ENCODE data around the gene ZNF281.

ZNF281 gene

DNA sequence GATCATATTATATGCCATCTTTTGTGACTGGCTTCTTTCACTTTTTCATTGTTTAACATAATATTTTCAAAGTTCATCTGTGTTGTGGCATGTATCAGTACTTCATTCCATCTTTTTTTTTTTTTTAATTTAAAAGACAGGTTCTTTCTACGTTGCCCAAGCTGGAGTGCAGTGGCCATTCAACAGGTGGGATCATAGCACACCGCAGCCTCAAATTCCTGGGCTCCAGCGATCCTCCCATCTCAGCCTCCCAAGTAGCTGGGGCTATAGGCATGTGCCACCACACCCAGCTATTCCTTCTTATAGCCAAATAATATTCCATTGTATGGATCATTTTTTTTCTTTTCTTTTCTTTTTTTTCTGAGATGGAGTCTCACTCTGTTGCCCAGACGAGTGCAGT lies 34.6 kb upstream of the ZNF281 start:
- H2AFZ ChIP-seq (ENCODE audit: insufficient read depth, low read length, poor library complexity) = no peak overlapping the region
- no peak overlapping the region for H3K9ac ChIP-seq (ENCODE audit: low read length)
- no peak for DNase-seq
- H3K4me3 ChIP-seq (ENCODE audit: low read depth, low read length) = no peak overlapping the region
- no peak overlapping the region for H4K8ac ChIP-seq (ENCODE audit: low read depth, low read length)
- no peak overlapping the region for H3K18ac ChIP-seq (ENCODE audit: low read length)
- no peaks in the 10 kb centered on the region for H3K79me2 ChIP-seq (ENCODE audit: control insufficient read depth, insufficient read depth, low read length, poor library complexity)
- H3K36me3 ChIP-seq (ENCODE audit: control insufficient read depth in 1 of 2, insufficient read depth in 2 of 2, low read length in 2 of 2) = no peaks in the 10 kb centered on the region
- no peak overlapping the region for H4K12ac ChIP-seq (ENCODE audit: low read depth, low read length)
- H3K27ac ChIP-seq (ENCODE audit: low read depth, low read length) = no peak overlapping the region
- H3K9me3 ChIP-seq (ENCODE audit: insufficient read depth, low read depth, low read length) = no peaks in the 10 kb centered on the region
- H3K79me1 ChIP-seq (ENCODE audit: low read length) = no peaks in the 10 kb centered on the region
- H3K4me1 ChIP-seq (ENCODE audit: control insufficient read depth in 1 of 2, insufficient read depth in 2 of 2, low read length in 2 of 2) = no peaks in the 10 kb centered on the region
- no CpG with 5 or more reads among the region's 4 CpGs for WGBS (ENCODE audit: extremely low coverage, insufficient coverage, insufficient read length)
- H2BK12ac ChIP-seq (ENCODE audit: low read length) = no peak overlapping the region
- H2BK5ac ChIP-seq (ENCODE audit: low read depth, low read length, poor library complexity) = no peak overlapping the region
- no peak overlapping the region for H4K91ac ChIP-seq (ENCODE audit: low read depth, low read length)
- no peak overlapping the region for H3K4ac ChIP-seq (ENCODE audit: low read depth, low read length)
- no peaks in the 10 kb centered on the region for H3K27me3 ChIP-seq (ENCODE audit: insufficient read depth, low read length)
- H2AK5ac ChIP-seq (ENCODE audit: low read length) = no peak overlapping the region
- no peak overlapping the region for H3K4me2 ChIP-seq (ENCODE audit: low read length)
- H2BK120ac ChIP-seq (ENCODE audit: insufficient read depth, low read length, poor library complexity) = no peak overlapping the region
- H3K14ac ChIP-seq (ENCODE audit: low read length) = no peak overlapping the region
- H3K23ac ChIP-seq (ENCODE audit: low read length) = no peak overlapping the region

GRCh38 chr1:200443860-200444259 lies 34.0 kb upstream of the ZNF281 start:
- H2AFZ ChIP-seq (ENCODE audit: insufficient read depth, low read length, poor library complexity) = no peak overlapping the region
- no peak overlapping the region for H3K23ac ChIP-seq (ENCODE audit: low read length)
- no peak overlapping the region for H3K18ac ChIP-seq (ENCODE audit: low read length)
- H3K4me2 ChIP-seq (ENCODE audit: low read length) = no peak overlapping the region
- H3K4ac ChIP-seq (ENCODE audit: low read depth, low read length) = no peak overlapping the region
- no peak overlapping the region for H2BK120ac ChIP-seq (ENCODE audit: insufficient read depth, low read length, poor library complexity)
- H3K36me3 ChIP-seq (ENCODE audit: control insufficient read depth in 1 of 2, insufficient read depth in 2 of 2, low read length in 2 of 2) = no peaks in the 10 kb centered on the region
- H2BK12ac ChIP-seq (ENCODE audit: low read length) = no peak overlapping the region
- no peak overlapping the region for H3K9ac ChIP-seq (ENCODE audit: low read length)
- no peak overlapping the region for H4K8ac ChIP-seq (ENCODE audit: low read depth, low read length)
- H3K27ac ChIP-seq (ENCODE audit: low read depth, low read length) = no peak overlapping the region
- no peaks in the 10 kb centered on the region for H3K4me1 ChIP-seq (ENCODE audit: control insufficient read depth in 1 of 2, insufficient read depth in 2 of 2, low read length in 2 of 2)
- no peak overlapping the region for H3K4me3 ChIP-seq (ENCODE audit: low read depth, low read length)
- H3K79me1 ChIP-seq (ENCODE audit: low read length) = no peaks in the 10 kb centered on the region
- no peak overlapping the region for H2BK5ac ChIP-seq (ENCODE audit: low read depth, low read length, poor library complexity)
- no peaks in the 10 kb centered on the region for H3K9me3 ChIP-seq (ENCODE audit: insufficient read depth, low read depth, low read length)
- no peak overlapping the region for H3K14ac ChIP-seq (ENCODE audit: low read length)
- H3K27me3 ChIP-seq (ENCODE audit: insufficient read depth, low read length) = no peaks in the 10 kb centered on the region
- WGBS (ENCODE audit: extremely low coverage, insufficient coverage, insufficient read length) = no CpG with 5 or more reads among the region's 2 CpGs
- H3K79me2 ChIP-seq (ENCODE audit: control insufficient read depth, insufficient read depth, low read length, poor library complexity) = no peaks in the 10 kb centered on the region
- no peak overlapping the region for H4K12ac ChIP-seq (ENCODE audit: low read depth, low read length)
- no peak overlapping the region for H2AK5ac ChIP-seq (ENCODE audit: low read length)
- H4K91ac ChIP-seq (ENCODE audit: low read depth, low read length) = no peak overlapping the region
- no peak for DNase-seq

GRCh38 chr1:200442537-200443156 lies 32.8 kb upstream of the ZNF281 start:
- no peak for DNase-seq
- no peak overlapping the region for H2AK5ac ChIP-seq (ENCODE audit: low read length)
- H2BK5ac ChIP-seq (ENCODE audit: low read depth, low read length, poor library complexity) = no peak overlapping the region
- H3K27ac ChIP-seq (ENCODE audit: low read depth, low read length) = no peak overlapping the region
- H3K36me3 ChIP-seq (ENCODE audit: control insufficient read depth in 1 of 2, insufficient read depth in 2 of 2, low read length in 2 of 2) = no peaks in the 10 kb centered on the region
- no peak overlapping the region for H2AFZ ChIP-seq (ENCODE audit: insufficient read depth, low read length, poor library complexity)
- no peaks in the 10 kb centered on the region for H3K4me1 ChIP-seq (ENCODE audit: control insufficient read depth in 1 of 2, insufficient read depth in 2 of 2, low read length in 2 of 2)
- no peaks in the 10 kb centered on the region for H3K79me2 ChIP-seq (ENCODE audit: control insufficient read depth, insufficient read depth, low read length, poor library complexity)
- H3K79me1 ChIP-seq (ENCODE audit: low read length) = no peaks in the 10 kb centered on the region
- no peak overlapping the region for H4K91ac ChIP-seq (ENCODE audit: low read depth, low read length)
- H4K12ac ChIP-seq (ENCODE audit: low read depth, low read length) = no peak overlapping the region
- H4K8ac ChIP-seq (ENCODE audit: low read depth, low read length) = no peak overlapping the region
- WGBS (ENCODE audit: extremely low coverage, insufficient coverage, insufficient read length) = no CpG with 5 or more reads among the region's 3 CpGs
- no peak overlapping the region for H2BK12ac ChIP-seq (ENCODE audit: low read length)
- no peak overlapping the region for H3K14ac ChIP-seq (ENCODE audit: low read length)
- H3K4me2 ChIP-seq (ENCODE audit: low read length) = no peak overlapping the region
- H3K9ac ChIP-seq (ENCODE audit: low read length) = no peak overlapping the region
- no peaks in the 10 kb centered on the region for H3K27me3 ChIP-seq (ENCODE audit: insufficient read depth, low read length)
- H3K23ac ChIP-seq (ENCODE audit: low read length) = no peak overlapping the region
- H2BK120ac ChIP-seq (ENCODE audit: insufficient read depth, low read length, poor library complexity) = no peak overlapping the region
- H3K18ac ChIP-seq (ENCODE audit: low read length) = no peak overlapping the region
- H3K9me3 ChIP-seq (ENCODE audit: insufficient read depth, low read depth, low read length) = no peaks in the 10 kb centered on the region
- no peak overlapping the region for H3K4ac ChIP-seq (ENCODE audit: low read depth, low read length)
- no peak overlapping the region for H3K4me3 ChIP-seq (ENCODE audit: low read depth, low read length)

DNA sequence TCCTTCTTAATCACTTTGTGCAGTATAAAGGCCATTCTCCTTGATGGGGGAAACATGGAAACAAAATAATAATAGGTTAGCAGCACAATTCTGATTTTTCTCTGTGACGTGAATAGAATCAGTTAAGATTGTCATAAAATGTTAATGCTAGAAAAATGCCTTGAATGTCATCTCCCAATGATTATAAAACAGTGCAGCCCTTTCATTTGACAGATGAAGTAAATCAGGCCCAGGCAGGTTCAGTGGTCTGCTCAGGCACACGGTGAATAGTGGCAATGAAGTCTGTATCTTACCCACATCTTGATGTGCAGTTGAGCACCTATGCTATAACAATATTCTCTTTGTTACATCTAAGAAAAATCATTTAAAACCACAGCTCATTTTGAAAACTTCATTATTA lies 32.2 kb upstream of the ZNF281 start:
- Histone ChIP-seq H3K79me2 (ENCODE audit: control insufficient read depth, insufficient read depth, low read length, poor library complexity) (no peaks in the 10 kb centered on the region), H3K23ac (ENCODE audit: low read length) (no peak overlapping the region), H3K79me1 (ENCODE audit: low read length) (no peaks in the 10 kb centered on the region), H4K91ac (ENCODE audit: low read depth, low read length) (no peak overlapping the region), H3K9ac (ENCODE audit: low read length) (no peak overlapping the region), H3K18ac (ENCODE audit: low read length) (no peak overlapping the region), H3K27me3 (ENCODE audit: insufficient read depth, low read length) (no peaks in the 10 kb centered on the region), H2BK5ac (ENCODE audit: low read depth, low read length, poor library complexity) (no peak overlapping the region), H3K27ac (ENCODE audit: low read depth, low read length) (no peak overlapping the region), H3K9me3 (ENCODE audit: insufficient read depth, low read depth, low read length) (no peaks in the 10 kb centered on the region), H3K36me3 (ENCODE audit: control insufficient read depth in 1 of 2, insufficient read depth in 2 of 2, low read length in 2 of 2) (no peaks in the 10 kb centered on the region), H2BK120ac (ENCODE audit: insufficient read depth, low read length, poor library complexity) (no peak overlapping the region), H3K4ac (ENCODE audit: low read depth, low read length) (no peak overlapping the region), H3K4me2 (ENCODE audit: low read length) (no peak overlapping the region), H2BK12ac (ENCODE audit: low read length) (no peak overlapping the region), H4K12ac (ENCODE audit: low read depth, low read length) (no peak overlapping the region), H3K14ac (ENCODE audit: low read length) (no peak overlapping the region), H2AFZ (ENCODE audit: insufficient read depth, low read length, poor library complexity) (no peak overlapping the region), H4K8ac (ENCODE audit: low read depth, low read length) (no peak overlapping the region), H3K4me3 (ENCODE audit: low read depth, low read length) (no peak overlapping the region), H2AK5ac (ENCODE audit: low read length) (no peak overlapping the region), H3K4me1 (ENCODE audit: control insufficient read depth in 1 of 2, insufficient read depth in 2 of 2, low read length in 2 of 2) (no peaks in the 10 kb centered on the region)
- no CpG with 5 or more reads among the region's 2 CpGs for WGBS (ENCODE audit: extremely low coverage, insufficient coverage, insufficient read length)
- no peak for DNase-seq

Measured in trophoblast cell (in vitro differentiated cells and primary cell).